ENCODE results near the gene IGF2BP1.

Gene IGF2BP1

DNA sequence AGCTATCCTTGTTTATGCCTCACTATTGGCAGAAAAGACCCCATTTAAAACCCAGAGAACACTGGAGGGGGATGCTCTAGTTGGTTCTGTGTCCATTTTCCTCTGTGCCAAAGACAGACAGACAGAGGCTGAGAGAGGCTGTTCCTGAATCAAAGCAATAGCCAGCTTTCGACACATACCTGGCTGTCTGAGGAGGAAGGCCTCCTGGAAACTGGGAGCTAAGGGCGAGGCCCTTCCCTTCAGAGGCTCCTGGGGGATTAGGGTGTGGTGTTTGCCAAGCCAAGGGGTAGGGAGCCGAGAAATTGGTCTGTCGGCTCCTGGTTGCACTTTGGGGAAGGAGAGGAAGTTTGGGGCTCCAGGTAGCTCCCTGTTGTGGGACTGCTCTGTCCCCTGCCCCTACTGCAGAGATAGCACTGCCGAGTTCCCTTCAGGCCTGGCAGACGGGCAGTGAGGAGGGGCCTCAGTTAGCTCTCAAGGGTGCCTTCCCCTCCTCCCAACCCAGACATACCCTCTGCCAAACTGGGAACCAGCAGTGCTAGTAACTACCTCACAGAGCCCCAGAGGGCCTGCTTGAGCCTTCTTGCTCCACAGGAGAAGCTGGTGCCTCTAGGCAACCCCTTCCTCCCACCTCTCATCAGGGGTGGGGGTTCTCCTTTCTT lies 56.1 kb downstream of the IGF2BP1 start:
- Histone ChIP-seq H3K27me3 (ENCODE audit: control insufficient read depth, insufficient read depth, low read length) (no peaks in the 10 kb centered on the region), H3K9ac (ENCODE audit: low read length) (no peak overlapping the region), H3K4me1 (ENCODE audit: control insufficient read depth, insufficient read depth, low read length) (no peaks in the 10 kb centered on the region), H3K27ac (ENCODE audit: low read depth, low read length) (no peak overlapping the region), H3K36me3 (ENCODE audit: control insufficient read depth, insufficient read depth, low read length) (no peaks in the 10 kb centered on the region), H3K4me3 (ENCODE audit: low read length) (no peak overlapping the region)

DNA sequence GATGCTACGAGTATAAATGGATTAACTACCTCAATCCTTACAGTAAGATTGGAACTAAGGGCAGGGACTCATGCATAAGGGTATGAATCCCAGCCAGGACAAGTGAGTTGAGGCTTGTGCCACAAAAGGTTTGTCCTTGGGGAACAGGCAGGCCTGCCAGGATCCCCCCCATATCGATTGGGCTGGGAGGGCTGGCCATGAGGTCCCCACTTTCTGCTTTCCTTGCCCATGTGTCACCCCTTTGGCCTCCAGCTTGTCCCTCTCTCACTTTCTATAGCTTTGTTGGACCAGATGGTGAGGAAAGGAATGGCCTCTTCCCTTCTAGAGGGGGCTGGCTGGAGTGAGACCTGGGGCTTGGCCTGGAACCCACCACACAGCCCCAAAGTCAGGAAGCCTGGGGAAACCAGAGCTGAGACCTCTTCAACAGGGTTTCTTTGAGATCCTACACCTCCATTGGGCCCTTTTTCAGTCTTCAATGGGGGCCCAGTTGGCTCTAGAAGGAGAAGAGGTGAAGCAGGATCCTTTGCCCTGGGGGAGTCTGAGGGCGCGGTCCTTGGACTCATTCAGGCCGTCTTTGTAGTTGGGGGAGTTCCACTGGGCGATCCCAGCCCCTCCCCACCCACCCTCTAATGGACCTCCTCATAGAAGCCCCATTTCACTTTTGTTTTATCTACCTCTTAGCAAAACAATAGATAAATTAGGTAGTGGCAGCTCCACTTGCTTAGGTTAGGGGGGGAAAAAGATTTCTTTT lies 57.3 kb downstream of the IGF2BP1 start:
- Histone ChIP-seq H3K36me3 (ENCODE audit: control insufficient read depth, insufficient read depth, low read length) (no peaks in the 10 kb centered on the region), H3K4me1 (ENCODE audit: control insufficient read depth, insufficient read depth, low read length) (no peaks in the 10 kb centered on the region), H3K4me3 (ENCODE audit: low read length) (no peak overlapping the region), H3K27me3 (ENCODE audit: control insufficient read depth, insufficient read depth, low read length) (no peaks in the 10 kb centered on the region), H3K9ac (ENCODE audit: low read length) (no peak overlapping the region), H3K27ac (ENCODE audit: low read depth, low read length) (no peak overlapping the region)

- no peaks in the 10 kb centered on the region for H3K4me1 ChIP-seq (ENCODE audit: control insufficient read depth, insufficient read depth, low read length)
- H3K36me3 ChIP-seq (ENCODE audit: control insufficient read depth, insufficient read depth, low read length): no peaks in the 10 kb centered on the region
- H3K27ac ChIP-seq (ENCODE audit: low read depth, low read length): no peak overlapping the region
- H3K9ac ChIP-seq (ENCODE audit: low read length): no peak overlapping the region
- no peaks in the 10 kb centered on the region for H3K27me3 ChIP-seq (ENCODE audit: control insufficient read depth, insufficient read depth, low read length)
- no peak overlapping the region for H3K4me3 ChIP-seq (ENCODE audit: low read length)
Measured at GRCh38 chr17:49055181-49055927, 58.2 kb downstream of the IGF2BP1 start.

- H3K27ac ChIP-seq (ENCODE audit: low read depth, low read length): no peak overlapping the region
- H3K27me3 ChIP-seq (ENCODE audit: control insufficient read depth, insufficient read depth, low read length): no peaks in the 10 kb centered on the region
- no peak overlapping the region for H3K4me3 ChIP-seq (ENCODE audit: low read length)
- H3K9ac ChIP-seq (ENCODE audit: low read length): no peak overlapping the region
- no peaks in the 10 kb centered on the region for H3K4me1 ChIP-seq (ENCODE audit: control insufficient read depth, insufficient read depth, low read length)
- no peaks in the 10 kb centered on the region for H3K36me3 ChIP-seq (ENCODE audit: control insufficient read depth, insufficient read depth, low read length)
Measured at GRCh38 chr17:49061524-49061943, 64.3 kb downstream of the IGF2BP1 start.

DNA sequence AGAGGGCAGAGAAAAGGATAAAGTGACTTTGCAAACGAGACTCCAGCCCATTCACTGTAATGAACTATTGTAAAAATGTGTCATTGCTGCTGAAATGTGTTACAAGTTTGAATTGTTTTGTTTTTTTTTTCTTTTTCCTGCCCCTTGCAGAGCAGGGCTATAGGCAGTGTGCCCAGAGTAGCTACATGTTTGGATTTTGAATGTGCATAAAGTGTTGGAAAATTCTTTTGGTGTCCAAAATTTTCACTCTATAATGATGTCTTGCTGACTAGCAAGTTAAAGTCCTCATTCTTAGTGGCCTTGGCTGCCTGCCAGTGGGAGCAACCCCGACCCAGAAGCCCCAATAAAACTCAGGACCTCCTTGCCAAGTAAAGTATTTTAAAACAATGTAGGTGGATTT lies 66.5 kb downstream of the IGF2BP1 start:
- Histone ChIP-seq H3K27me3 (ENCODE audit: control insufficient read depth, insufficient read depth, low read length) (no peaks in the 10 kb centered on the region), H3K9ac (ENCODE audit: low read length) (no peak overlapping the region), H3K4me3 (ENCODE audit: low read length) (no peak overlapping the region), H3K4me1 (ENCODE audit: control insufficient read depth, insufficient read depth, low read length) (no peaks in the 10 kb centered on the region), H3K27ac (ENCODE audit: low read depth, low read length) (no peak overlapping the region), H3K36me3 (ENCODE audit: control insufficient read depth, insufficient read depth, low read length) (no peaks in the 10 kb centered on the region)

DNA sequence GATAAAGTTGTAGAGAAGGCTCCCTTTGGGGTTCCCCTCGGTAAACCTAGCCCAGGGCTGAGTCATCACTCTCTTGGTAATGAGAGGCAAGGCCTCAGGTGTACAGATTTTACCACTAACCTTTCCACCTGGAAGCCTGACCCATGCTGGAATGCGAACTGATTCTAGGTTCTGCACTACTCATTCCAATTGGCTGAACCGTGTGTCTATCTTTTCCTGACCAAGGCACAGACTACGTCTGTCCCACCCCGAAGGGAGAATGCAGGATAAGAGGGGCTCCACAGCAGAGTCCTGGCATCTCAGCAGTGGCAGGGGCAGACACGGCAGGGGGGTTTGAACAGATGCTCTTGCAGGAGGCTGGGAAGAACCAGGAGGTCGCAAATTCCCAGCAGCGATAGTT lies 70.0 kb downstream of the IGF2BP1 start:
- no peaks in the 10 kb centered on the region for H3K36me3 ChIP-seq (ENCODE audit: control insufficient read depth, insufficient read depth, low read length)
- no peaks in the 10 kb centered on the region for H3K27me3 ChIP-seq (ENCODE audit: control insufficient read depth, insufficient read depth, low read length)
- no peak overlapping the region for H3K27ac ChIP-seq (ENCODE audit: low read depth, low read length)
- H3K9ac ChIP-seq (ENCODE audit: low read length): no peak overlapping the region
- H3K4me1 ChIP-seq (ENCODE audit: control insufficient read depth, insufficient read depth, low read length): no peaks in the 10 kb centered on the region
- H3K4me3 ChIP-seq (ENCODE audit: low read length): no peak overlapping the region

- Histone ChIP-seq H3K27ac (ENCODE audit: low read depth, low read length) (no peak overlapping the region), H3K36me3 (ENCODE audit: control insufficient read depth, insufficient read depth, low read length) (no peaks in the 10 kb centered on the region), H3K27me3 (ENCODE audit: control insufficient read depth, insufficient read depth, low read length) (no peaks in the 10 kb centered on the region), H3K4me1 (ENCODE audit: control insufficient read depth, insufficient read depth, low read length) (no peaks in the 10 kb centered on the region), H3K9ac (ENCODE audit: low read length) (no peak overlapping the region), H3K4me3 (ENCODE audit: low read length) (no peak overlapping the region)
Measured at GRCh38 chr17:49069585-49070273, 72.5 kb downstream of the IGF2BP1 start.

- Histone ChIP-seq H3K36me3 (ENCODE audit: control insufficient read depth, insufficient read depth, low read length) (no peaks in the 10 kb centered on the region), H3K27me3 (ENCODE audit: control insufficient read depth, insufficient read depth, low read length) (no peaks in the 10 kb centered on the region), H3K9ac (ENCODE audit: low read length) (no peak overlapping the region), H3K4me1 (ENCODE audit: control insufficient read depth, insufficient read depth, low read length) (no peaks in the 10 kb centered on the region), H3K27ac (ENCODE audit: low read depth, low read length) (no peak overlapping the region), H3K4me3 (ENCODE audit: low read length) (no peak overlapping the region)
Measured at GRCh38 chr17:49071106-49071505, 73.9 kb downstream of the IGF2BP1 start.

DNA sequence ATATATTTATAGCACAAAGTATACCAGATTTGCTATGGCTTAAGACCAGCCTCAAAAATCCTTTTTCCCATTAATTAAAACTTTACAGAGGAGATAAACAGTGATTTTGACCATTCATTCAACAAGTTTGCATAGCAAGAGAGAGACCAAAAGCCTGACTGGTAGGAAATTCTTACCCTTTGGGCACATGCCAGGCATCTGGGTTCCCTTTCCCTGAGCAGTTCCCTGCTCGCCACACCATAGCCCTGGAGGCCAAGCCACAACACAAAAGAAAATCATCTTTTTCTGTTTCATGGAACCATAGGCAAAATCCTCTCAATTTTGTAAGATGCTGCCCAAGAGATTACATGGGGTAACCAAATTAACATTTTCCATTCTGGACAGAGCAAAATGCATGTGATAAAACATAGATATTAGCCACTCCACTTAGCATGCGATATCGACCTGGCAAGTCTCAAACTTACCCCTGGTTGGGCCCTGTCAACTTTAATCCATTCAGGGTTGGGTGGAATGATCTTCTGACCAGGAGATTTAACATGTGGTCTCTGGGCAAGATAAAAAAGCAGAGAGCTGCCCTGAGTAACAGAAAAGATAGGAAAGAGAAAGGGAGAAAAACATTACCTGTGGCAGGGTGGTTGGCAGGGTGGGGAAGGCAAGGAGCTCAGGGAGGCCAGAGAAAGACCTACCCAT lies 77.8 kb downstream of the IGF2BP1 start:
- Histone ChIP-seq H3K4me1 (ENCODE audit: control insufficient read depth, insufficient read depth, low read length) (no peaks in the 10 kb centered on the region), H3K27ac (ENCODE audit: low read depth, low read length) (no peak overlapping the region), H3K27me3 (ENCODE audit: control insufficient read depth, insufficient read depth, low read length) (no peaks in the 10 kb centered on the region), H3K4me3 (ENCODE audit: low read length) (no peak overlapping the region), H3K9ac (ENCODE audit: low read length) (no peak overlapping the region), H3K36me3 (ENCODE audit: control insufficient read depth, insufficient read depth, low read length) (no peaks in the 10 kb centered on the region)

GRCh38 chr17:49076573-49077384 lies 79.6 kb downstream of the IGF2BP1 start:
- H3K4me3 ChIP-seq (ENCODE audit: low read length): no peak overlapping the region
- H3K4me1 ChIP-seq (ENCODE audit: control insufficient read depth, insufficient read depth, low read length): no peaks in the 10 kb centered on the region
- H3K9ac ChIP-seq (ENCODE audit: low read length): no peak overlapping the region
- no peaks in the 10 kb centered on the region for H3K36me3 ChIP-seq (ENCODE audit: control insufficient read depth, insufficient read depth, low read length)
- H3K27ac ChIP-seq (ENCODE audit: low read depth, low read length): no peak overlapping the region
- no peaks in the 10 kb centered on the region for H3K27me3 ChIP-seq (ENCODE audit: control insufficient read depth, insufficient read depth, low read length)

DNA sequence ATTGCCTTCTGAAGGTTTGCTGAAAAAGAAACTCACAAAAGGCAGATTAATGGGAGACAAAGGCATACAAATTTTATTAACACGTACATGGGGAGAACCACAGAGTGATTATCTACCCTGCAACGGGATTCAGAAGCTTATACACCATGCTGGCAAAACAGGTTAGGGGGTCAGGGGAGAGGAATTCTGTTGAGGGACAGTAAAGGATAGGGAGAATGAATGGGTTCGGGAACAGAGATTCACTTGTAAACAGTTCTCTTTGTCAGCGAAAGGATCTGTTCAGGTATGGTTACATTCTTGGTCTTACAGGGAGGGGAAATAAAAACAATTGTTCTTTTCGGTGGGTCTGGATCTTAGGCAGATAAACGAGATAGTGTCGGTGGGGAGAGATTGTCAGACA lies 81.1 kb downstream of the IGF2BP1 start:
- H3K27ac ChIP-seq (ENCODE audit: low read depth, low read length): no peak overlapping the region
- H3K9ac ChIP-seq (ENCODE audit: low read length): no peak overlapping the region
- no peaks in the 10 kb centered on the region for H3K4me1 ChIP-seq (ENCODE audit: control insufficient read depth, insufficient read depth, low read length)
- no peak overlapping the region for H3K4me3 ChIP-seq (ENCODE audit: low read length)
- H3K27me3 ChIP-seq (ENCODE audit: control insufficient read depth, insufficient read depth, low read length): no peaks in the 10 kb centered on the region
- H3K36me3 ChIP-seq (ENCODE audit: control insufficient read depth, insufficient read depth, low read length): no peaks in the 10 kb centered on the region

Data from rectal smooth muscle tissue (tissue), 1 donor.